Lower leg skin (tissue), 4 donors: ENCODE measurements around the gene POMT2. TPM values are rescaled to one million over a fixed set of nuclear protein-coding genes. Genes with fewer than 3 reads are reported as not detected.

Source experiments
- DNase-seq, 2 donors: peaks; one replicate each; pipeline ENCODE4 v3.0.0-alpha.2; 2019; ENCODE audit warnings: low spot score in 2 of 2
- H3K4me3 ChIP-seq: fragments of 200-600 bp; sonication (generic); 2 replicates; pipeline ENCODE4 v1.5.1; 2017; ENCODE audit warnings: mild to moderate bottlenecking, low read depth; ENCODE audit not compliant: poor library complexity, severe bottlenecking
- CTCF ChIP-seq, 3 donors: fragments of 450-650 bp; IDR thresholded peaks; one replicate each; pipeline ENCODE4 v1.5.1; 2016; ENCODE audit warnings: antibody characterized with exemption in 3 of 3, mild to moderate bottlenecking in 3 of 3, moderate library complexity in 2 of 3
- POLR2A ChIP-seq, 2 donors: fragments of 450-650 bp; IDR thresholded peaks; one replicate each; pipeline ENCODE4 v1.6.1; 2016 to 2017; ENCODE audit warnings: antibody characterized with exemption in 2 of 2, mild to moderate bottlenecking in 1 of 2, moderate library complexity in 1 of 2
- WGBS, 2 donors: methylation state at CpG; one replicate each; pipeline ENCODE4 v1.1.5; 2018; 5-methylcytosine and 5-hydroxymethylcytosine counted together
- intact Hi-C: fragments of 100-400 bp; cut with DNase I; formaldehyde crosslinking; loops from one replicate; pipeline ENCODE4 v1.15.0; 2023; ENCODE audit warnings: low total_unique reads
- total RNA-seq, 4 donors: library from RNA; depleted of rRNA; stranded (reverse); fragments of >200 nt; gene quantifications; one replicate each; pipeline ENCODE4 v1.1.0, GENCODE V29; 2016

POMT2 gene
- total RNA-seq, 4 donors from 2014 or later: 9.1 to 23.0 (median 15.9) TPM

- WGBS, 2 donors: 72 to 80% methylated on average over 14 to 15 of the region's 15 CpGs
- H3K4me3 ChIP-seq: no peak overlapping the region
- TF ChIP-seq POLR2A (IDR thresholded peaks at IDR 0.05) (no peak), CTCF (IDR thresholded peaks at IDR 0.05) (no peak)
- DNase-seq: no peak
- intact Hi-C loops: no loop called here
These were observed 80.3 kb downstream of the POMT2 start for GRCh38 chr14:77240336-77240915.

GRCh38 chr14:77239412-77239811 is 81.3 kb downstream of the POMT2 start:
- no peak for DNase-seq
- 89 to 94% methylated on average over 16 of the region's 16 CpGs for WGBS, 2 donors
- intact Hi-C loops: no loop called here
- no peak for TF ChIP-seq POLR2A (IDR thresholded peaks at IDR 0.05)
- H3K4me3 ChIP-seq: no peak overlapping the region

GRCh38 chr14:77238996-77239395 is 81.7 kb downstream of the POMT2 start:
- intact Hi-C loops: no loop called here
- TF ChIP-seq CTCF (IDR thresholded peaks at IDR 0.05): no peak
- TF ChIP-seq POLR2A (IDR thresholded peaks at IDR 0.05): no peak
- H3K4me3 ChIP-seq: no peak overlapping the region
- no peak for DNase-seq
- WGBS, 2 donors: 58 to 69% methylated on average over 4 of the region's 4 CpGs

- TF ChIP-seq CTCF (IDR thresholded peaks at IDR 0.05) (no peak), POLR2A (IDR thresholded peaks at IDR 0.05) (no peak)
- no peak for DNase-seq
- intact Hi-C loops: no loop called here
- 81 to 87% methylated on average over 3 of the region's 3 CpGs for WGBS, 2 donors
- no peak overlapping the region for H3K4me3 ChIP-seq
These were observed 82.3 kb downstream of the POMT2 start for GRCh38 chr14:77238356-77238755.

- no peak for DNase-seq
- intact Hi-C loops: no loop called here
- no peak for TF ChIP-seq POLR2A (IDR thresholded peaks at IDR 0.05)
- TF ChIP-seq CTCF (IDR thresholded peaks at IDR 0.05): no peak
- no peak overlapping the region for H3K4me3 ChIP-seq
- WGBS, 2 donors: 68 to 80% methylated on average over 7 of the region's 7 CpGs
These were observed 83.9 kb downstream of the POMT2 start for GRCh38 chr14:77236814-77237213.

- no peak for DNase-seq
- intact Hi-C loops: no loop called here
- TF ChIP-seq CTCF (IDR thresholded peaks at IDR 0.05): no peak
- no peak for TF ChIP-seq POLR2A (IDR thresholded peaks at IDR 0.05)
- WGBS, 2 donors: 54 to 66% methylated on average over 3 of the region's 3 CpGs
- H3K4me3 ChIP-seq: no peak overlapping the region
These were observed 89.0 kb downstream of the POMT2 start for GRCh38 chr14:77231721-77232120.
